NT2/D1 (cell line): Measurements from ENCODE around the gene C2CD2.

ENCODE experiments used
- SUZ12 ChIP-seq: IDR thresholded peaks from 2 replicates; pipeline ENCODE4 v1.6.1; 2011; ENCODE audit not compliant: insufficient read length, insufficient read depth; ENCODE audit errors: extremely low read depth
- YY1 ChIP-seq: IDR thresholded peaks from 2 replicates; pipeline ENCODE4 v1.6.1; 2011; ENCODE audit not compliant: insufficient read length, insufficient read depth
- ZNF274 ChIP-seq: IDR thresholded peaks from 2 replicates; pipeline ENCODE4 v1.6.1; 2011; ENCODE audit warnings: mild to moderate bottlenecking, low read depth, low read length

DNA sequence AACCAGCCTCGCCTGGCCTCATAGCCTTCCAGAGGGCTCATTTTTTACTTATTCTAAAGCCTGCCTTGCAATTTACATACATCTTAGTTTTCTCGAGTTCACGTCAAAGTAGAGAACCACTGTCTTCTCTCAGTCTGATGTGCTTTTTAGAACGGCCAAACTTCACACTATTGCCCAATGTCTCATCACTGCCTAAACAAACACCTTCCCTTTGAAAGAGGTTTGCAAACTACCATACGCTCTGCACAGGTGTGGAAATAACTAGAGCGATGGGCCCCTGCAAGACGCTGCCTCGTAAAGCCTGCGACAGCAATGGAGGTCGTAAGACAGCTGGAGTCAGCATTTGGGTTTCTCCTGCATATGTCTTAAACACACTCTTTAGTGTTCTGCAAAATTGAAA lies 97.2 kb downstream of the C2CD2 start:
- TF ChIP-seq YY1 (no peak), ZNF274 (no peak), SUZ12 (no peak)
